Measurements from ENCODE around the gene HES7.

The HES7 gene

GRCh38 chr17:8156246-8156992, 32.5 kb upstream of the HES7 start:
- Histone ChIP-seq H3K4me1 (ENCODE audit: insufficient read depth, low read length, severe bottlenecking) (peaks cover 65% of the 10 kb centered on the region), H3K79me2 (ENCODE audit: insufficient read depth, low read length) (no peaks in the 10 kb centered on the region)

GRCh38 chr17:8155996-8156245, 32.0 kb upstream of the HES7 start:
- H2AFZ ChIP-seq (ENCODE audit: low read length), result no peak overlapping the region

More at GRCh38 chr17:8156246-8156992, 32.5 kb upstream of the HES7 start:
- H2AFZ ChIP-seq (ENCODE audit: low read length), result no peak overlapping the region
- H3K27ac ChIP-seq (ENCODE audit: low read depth, low read length, poor library complexity, severe bottlenecking), result peak overlapping the region; percentile 90
- H3K9ac ChIP-seq (ENCODE audit: low read length), result peak overlapping the region; percentile 71
- H3K4me3 ChIP-seq (ENCODE audit: low read depth, low read length, poor library complexity, severe bottlenecking), result peak overlapping the region; percentile 69
- peak overlapping the region; percentile 84 for H3K4me2 ChIP-seq (ENCODE audit: low read length)
- H3F3A ChIP-seq (ENCODE audit: insufficient read depth, low read length), result no peaks in the 10 kb centered on the region
- H3K9me2 ChIP-seq (ENCODE audit: low read depth, low read length), result no peaks in the 10 kb centered on the region
- peaks cover 23% of the 10 kb centered on the region for H3K36me3 ChIP-seq (ENCODE audit: insufficient read depth, low read length)
- H3K9me3 ChIP-seq (ENCODE audit: low read length), result no peaks in the 10 kb centered on the region
- H3K27me3 ChIP-seq (ENCODE audit: insufficient read depth, low read length), result no peaks in the 10 kb centered on the region
- TF ChIP-seq CTCF (IDR thresholded peaks at IDR 0.05; ENCODE audit: low read length) (no peak; the same call in 1 of the 2 replicates), EZH2 (IDR thresholded peaks at IDR 0.05; ENCODE audit: borderline replicate concordance, low read length) (no peak)
- no peaks in the 10 kb centered on the region for H4K20me1 ChIP-seq (ENCODE audit: insufficient read depth, low read length)

GRCh38 chr17:8155231-8155995, 31.5 kb upstream of the HES7 start:
- H3K4me1 ChIP-seq (ENCODE audit: insufficient read depth, low read length, severe bottlenecking), result peaks cover 63% of the 10 kb centered on the region
- H3K4me3 ChIP-seq (ENCODE audit: low read depth, low read length, poor library complexity, severe bottlenecking), result peak overlapping the region; percentile 69
- H3F3A ChIP-seq (ENCODE audit: insufficient read depth, low read length), result no peaks in the 10 kb centered on the region
- H3K27me3 ChIP-seq (ENCODE audit: insufficient read depth, low read length), result no peaks in the 10 kb centered on the region
- no peaks in the 10 kb centered on the region for H4K20me1 ChIP-seq (ENCODE audit: insufficient read depth, low read length)
- no peaks in the 10 kb centered on the region for H3K9me2 ChIP-seq (ENCODE audit: low read depth, low read length)
- peak overlapping the region; percentile 64 for H3K9ac ChIP-seq (ENCODE audit: low read length)
- H3K27ac ChIP-seq (ENCODE audit: low read depth, low read length, poor library complexity, severe bottlenecking), result peak overlapping the region; percentile 63
- no peaks in the 10 kb centered on the region for H3K79me2 ChIP-seq (ENCODE audit: insufficient read depth, low read length)
- no peaks in the 10 kb centered on the region for H3K9me3 ChIP-seq (ENCODE audit: low read length)
- H3K36me3 ChIP-seq (ENCODE audit: insufficient read depth, low read length), result peaks cover 15% of the 10 kb centered on the region
- no peak for TF ChIP-seq EZH2 (IDR thresholded peaks at IDR 0.05; ENCODE audit: borderline replicate concordance, low read length)
- no peak for TF ChIP-seq CTCF (IDR thresholded peaks at IDR 0.05; ENCODE audit: low read length)
- peak overlapping the region; percentile 84 for H3K4me2 ChIP-seq (ENCODE audit: low read length)
- H2AFZ ChIP-seq (ENCODE audit: low read length), result no peak overlapping the region

More at GRCh38 chr17:8155996-8156245, 32.0 kb upstream of the HES7 start:
- Histone ChIP-seq H3K9ac (ENCODE audit: low read length) (peak overlapping the region; percentile 64), H3K4me1 (ENCODE audit: insufficient read depth, low read length, severe bottlenecking) (peaks cover 63% of the 10 kb centered on the region), H3K36me3 (ENCODE audit: insufficient read depth, low read length) (peaks cover 18% of the 10 kb centered on the region), H3K27ac (ENCODE audit: low read depth, low read length, poor library complexity, severe bottlenecking) (peak overlapping the region; percentile 63), H3K9me2 (ENCODE audit: low read depth, low read length) (no peaks in the 10 kb centered on the region), H4K20me1 (ENCODE audit: insufficient read depth, low read length) (no peaks in the 10 kb centered on the region), H3K4me3 (ENCODE audit: low read depth, low read length, poor library complexity, severe bottlenecking) (peak overlapping the region; percentile 69), H3K9me3 (ENCODE audit: low read length) (no peaks in the 10 kb centered on the region), H3K79me2 (ENCODE audit: insufficient read depth, low read length) (no peaks in the 10 kb centered on the region), H3K27me3 (ENCODE audit: insufficient read depth, low read length) (no peaks in the 10 kb centered on the region), H3K4me2 (ENCODE audit: low read length) (peak overlapping the region; percentile 84), H3F3A (ENCODE audit: insufficient read depth, low read length) (no peaks in the 10 kb centered on the region)
- TF ChIP-seq CTCF (IDR thresholded peaks at IDR 0.05; ENCODE audit: low read length) (no peak), EZH2 (IDR thresholded peaks at IDR 0.05; ENCODE audit: borderline replicate concordance, low read length) (no peak)

Measured in OCI-LY1 (cell line).